WTC11 (cell line): ENCODE data around the gene ANKRA2. TPM values are rescaled to one million over a fixed set of nuclear protein-coding genes. Genes with fewer than 3 reads are reported as not detected.

Experiments
- ATAC-seq: fragments of 200-7000 bp; cut with Tn5 transposase; 2 replicates; pipeline ENCODE4 v1.10.0; 2021; ENCODE audit warnings: mild to moderate bottlenecking, moderate library complexity
- Bru-seq: library from RNA; stranded (reverse); fragments of 400-500 nt; gene quantifications from one replicate; lab custom pipeline; 2021; lab: Mats Ljungman, UMichigan
- CTCF ChIA-PET: fragments of 300-600 bp; sonication (Branson Sonifier 250); formaldehyde crosslinking; loops from one replicate; lab custom pipeline; 2021; ENCODE audit warnings: antibody characterized with exemption; lab: Charles Lee
- POLR2A ChIA-PET: fragments of 350-600 bp; sonication (Branson Sonifier 250); formaldehyde crosslinking; loops from one replicate; lab custom pipeline; 2021; ENCODE audit warnings: antibody characterized with exemption; lab: Charles Lee
- DNase-seq: peaks from one replicate; pipeline ENCODE4 v3.0.0; 2021; ENCODE audit warnings: low spot score
- H3K27ac Mint-ChIP-seq: 2 replicates; pipeline ENCODE4 v1.8.0; 2021; ENCODE audit warnings: mixed read lengths
- H3K27me3 Mint-ChIP-seq: 2 replicates; pipeline ENCODE4 v1.8.0; 2021; ENCODE audit warnings: low read depth, mild to moderate bottlenecking, moderate library complexity, mixed read lengths
- H3K36me3 Mint-ChIP-seq: 2 replicates; pipeline ENCODE4 v1.8.0; 2021; ENCODE audit warnings: mixed read lengths
- H3K4me1 Mint-ChIP-seq: 2 replicates; pipeline ENCODE4 v1.8.0; 2022; ENCODE audit warnings: mixed read lengths
- H3K4me3 Mint-ChIP-seq: 2 replicates; pipeline ENCODE4 v1.8.0; 2021; ENCODE audit warnings: mild to moderate bottlenecking, moderate library complexity, mixed read lengths
- H3K9me3 Mint-ChIP-seq: 2 replicates; pipeline ENCODE4 v1.8.0; 2021; ENCODE audit warnings: mixed read lengths
- ATF1 ChIP-seq: sonication (generic); formaldehyde crosslinking; IDR thresholded peaks from 2 replicates; pipeline ENCODE4 v1.8.1; 2023; ENCODE audit warnings: mild to moderate bottlenecking, moderate library complexity, missing genetic modification reagents
- CREM ChIP-seq: sonication (generic); formaldehyde crosslinking; IDR thresholded peaks from 2 replicates; pipeline ENCODE4 v1.8.1; 2022; ENCODE audit warnings: mild to moderate bottlenecking, missing genetic modification reagents, moderate library complexity
- ETV6 ChIP-seq: sonication (generic); formaldehyde crosslinking; IDR thresholded peaks from 2 replicates; pipeline ENCODE4 v1.8.1; 2022; ENCODE audit warnings: mild to moderate bottlenecking, missing genetic modification reagents
- FOXK1 ChIP-seq: sonication (generic); formaldehyde crosslinking; IDR thresholded peaks from 2 replicates; pipeline ENCODE4 v1.8.0; 2022; ENCODE audit warnings: mild to moderate bottlenecking, moderate library complexity, missing genetic modification reagents
- FOXP1 ChIP-seq: sonication (generic); formaldehyde crosslinking; IDR thresholded peaks from 2 replicates; pipeline ENCODE4 v1.8.0; 2022; ENCODE audit warnings: missing genetic modification reagents, mild to moderate bottlenecking, moderate library complexity, borderline replicate concordance
- GABPB1 ChIP-seq: sonication (generic); formaldehyde crosslinking; IDR thresholded peaks from 2 replicates; pipeline ENCODE4 v1.8.1; 2023; ENCODE audit warnings: mild to moderate bottlenecking, missing genetic modification reagents
- HMGXB4 ChIP-seq: sonication (generic); formaldehyde crosslinking; IDR thresholded peaks from 2 replicates; pipeline ENCODE4 v1.8.1; 2023; ENCODE audit warnings: mild to moderate bottlenecking, moderate library complexity, missing genetic modification reagents
- MYBL2 ChIP-seq: sonication (generic); formaldehyde crosslinking; IDR thresholded peaks from 2 replicates; pipeline ENCODE4 v1.8.1; 2023; ENCODE audit warnings: mild to moderate bottlenecking, moderate library complexity, missing genetic modification reagents
- NFE2L1 ChIP-seq: sonication (generic); formaldehyde crosslinking; IDR thresholded peaks from 2 replicates; pipeline ENCODE4 v1.8.1; 2023; ENCODE audit warnings: missing genetic modification reagents
- NR1H2 ChIP-seq: sonication (generic); formaldehyde crosslinking; IDR thresholded peaks from 2 replicates; pipeline ENCODE4 v1.9.0; 2021; ENCODE audit warnings: mild to moderate bottlenecking, moderate library complexity, missing genetic modification reagents
- RELA ChIP-seq: sonication (generic); formaldehyde crosslinking; IDR thresholded peaks from 2 replicates; pipeline ENCODE4 v1.8.1; 2022; ENCODE audit warnings: missing genetic modification reagents, mild to moderate bottlenecking, borderline replicate concordance
- SP1 ChIP-seq: sonication (generic); formaldehyde crosslinking; conservative IDR thresholded peaks from 2 replicates; pipeline ENCODE4 v1.8.1; 2022; ENCODE audit warnings: missing genetic modification reagents
- TP53 ChIP-seq: sonication (generic); formaldehyde crosslinking; IDR thresholded peaks from 2 replicates; pipeline ENCODE4 v1.8.1; 2023; ENCODE audit warnings: mild to moderate bottlenecking, missing genetic modification reagents
- USF1 ChIP-seq: sonication (generic); formaldehyde crosslinking; IDR thresholded peaks from 2 replicates; pipeline ENCODE4 v1.8.0; 2022; ENCODE audit warnings: mild to moderate bottlenecking, missing genetic modification reagents
- USF2 ChIP-seq: sonication (generic); formaldehyde crosslinking; IDR thresholded peaks from 2 replicates; pipeline ENCODE4 v1.8.1; 2023; ENCODE audit warnings: mild to moderate bottlenecking, missing genetic modification reagents, moderate library complexity
- ZNF232 ChIP-seq: sonication (generic); formaldehyde crosslinking; IDR thresholded peaks from 2 replicates; pipeline ENCODE4 v1.8.0; 2022; ENCODE audit warnings: mild to moderate bottlenecking, missing genetic modification reagents
- ZNF317 ChIP-seq: sonication (generic); formaldehyde crosslinking; IDR thresholded peaks from 2 replicates; pipeline ENCODE4 v1.8.1; 2023; ENCODE audit warnings: low read depth, mild to moderate bottlenecking, moderate library complexity, missing genetic modification reagents, borderline replicate concordance
- ZNF416 ChIP-seq: fragments of 250-450 bp; sonication (Bioruptor Pico); IDR thresholded peaks from 2 replicates; pipeline ENCODE4 v1.9.0; 2021; ENCODE audit warnings: mild to moderate bottlenecking, inconsistent platforms
- long read RNA-seq, 3 experiments: library from RNA in 1 of 3; library from capped mRNA in 1 of 3; library from polyadenylated mRNA in 1 of 3; unstranded in 2 of 3; stranded (forward) in 1 of 3; transcript quantifications; one replicate each; pipeline ENCODE4 v2.0.0, GENCODE V29; 2021
- total RNA-seq: library from RNA; stranded (reverse); gene quantifications from 3 replicates; pipeline ENCODE4 v1.2.3, GENCODE V29; 2021
- TF ChIP-seq, protein P1 (sequence below): sonication (generic); formaldehyde crosslinking; IDR thresholded peaks from 2 replicates; pipeline ENCODE4 v1.8.0; 2022; ENCODE audit warnings: mild to moderate bottlenecking, missing genetic modification reagents
- TF ChIP-seq, protein P2 (sequence below): sonication (generic); formaldehyde crosslinking; IDR thresholded peaks from 2 replicates; pipeline ENCODE4 v1.8.0; 2022; ENCODE audit warnings: missing genetic modification reagents
- TF ChIP-seq, protein P3 (sequence below): sonication (generic); formaldehyde crosslinking; IDR thresholded peaks from 2 replicates; pipeline ENCODE4 v1.8.0; 2023; ENCODE audit warnings: missing genetic modification reagents, mild to moderate bottlenecking, borderline replicate concordance

ANKRA2 gene
- total RNA-seq (14.3 to 17.7 TPM (median 14.5 TPM) in 3 replicates), Bru-seq, nascent RNA (percentile 77 among the genes with signal in this experiment)
- long read RNA-seq, experiment 1, transcript ANKRA2-201 (9 exons, 2,063 nt), result major isoform, 45 of 62 reads
- long read RNA-seq, experiment 1, partial matches to known transcripts, result 0 of 62 reads
- long read RNA-seq, experiment 1, other reads (novel, unspliced or antisense), result 15 of 62 reads
- long read RNA-seq, experiment 2, transcript ANKRA2-201 (9 exons, 2,063 nt), result major isoform, 9 of 13 reads
- long read RNA-seq, experiment 2, partial matches to known transcripts, result 1 of 13 reads
- long read RNA-seq, experiment 2, other reads (novel, unspliced or antisense), result 3 of 13 reads
- long read RNA-seq, experiment 3, transcript ANKRA2-201 (9 exons, 2,063 nt), result major isoform, 20 of 34 reads
- long read RNA-seq, experiment 3, partial matches to known transcripts, result 1 of 34 reads
- long read RNA-seq, experiment 3, other reads (novel, unspliced or antisense), result 8 of 34 reads

DNA sequence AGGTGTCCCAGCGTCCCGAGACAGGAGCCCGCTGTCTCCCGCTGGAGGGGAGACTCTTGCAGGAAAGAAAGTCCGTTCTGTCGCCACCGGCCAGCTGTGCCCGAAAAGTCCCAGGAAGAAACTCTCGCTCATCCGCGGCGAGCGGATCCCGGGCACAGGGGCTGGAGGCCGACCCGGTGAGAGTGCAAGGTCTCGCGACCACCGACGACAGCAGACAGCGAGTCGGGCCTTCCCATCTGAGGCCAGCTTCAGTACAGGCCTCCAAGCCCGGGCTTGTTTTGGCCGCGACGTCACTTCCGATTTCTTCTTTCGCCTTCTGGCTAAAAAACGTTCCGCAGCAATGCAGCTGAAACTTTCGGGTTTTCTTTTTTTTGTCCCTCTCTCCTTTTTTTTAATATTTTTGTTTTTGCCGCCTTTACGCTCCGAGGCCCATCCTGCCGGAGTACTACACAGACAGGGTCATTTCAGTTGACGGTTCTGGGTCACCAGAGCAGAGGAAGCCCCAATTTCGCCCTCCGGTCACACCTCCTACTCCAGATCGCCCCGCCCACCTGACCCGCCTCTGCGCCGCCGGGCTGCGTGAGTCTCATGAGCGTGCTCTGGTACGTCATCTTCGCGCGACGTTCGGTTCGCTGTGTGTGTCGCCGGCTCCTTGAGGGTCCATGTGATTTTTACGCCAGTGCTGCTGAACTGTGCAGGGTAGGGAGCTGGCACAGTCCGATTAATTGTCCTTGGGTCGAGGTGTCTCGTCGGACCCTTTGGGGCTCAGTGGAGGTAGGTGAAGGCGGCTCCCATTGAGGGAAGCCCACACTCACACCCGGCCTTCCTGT is at the start of gene ANKRA2, which contains the start of gene UTP15:
Gene ANKRA2 (minus strand): TSS at position 501 of the 830 bp plus-strand sequence. CDS start 2,758 bp downstream, outside the sequence.
Gene UTP15 (plus strand): TSS at position 605 of the 830 bp plus-strand sequence. CDS start 1,602 bp downstream, outside the sequence.
- Mint-ChIP-seq H3K9me3 (no peaks in the 10 kb centered on the region), H3K4me3 (peak within 1 kb of the TSS; percentile 88), H3K4me1 (peaks cover 14% of the 10 kb centered on the region), H3K27me3 (no peaks in the 10 kb centered on the region), H3K36me3 (peaks cover 18% of the 10 kb centered on the region), H3K27ac (peak within 1 kb of the TSS; percentile 99)
- ATAC-seq, result peak; percentile 95
- ChIA-PET POLR2A (interaction anchor here (0.5 kb wide), 1 partner anchor 319 kb away, joined by 3 read pairs; no protein-coding TSS in a partner anchor), CTCF (interaction anchor here (0.8 to 1.5 kb wide), 4 partner anchors 10 to 78 kb away, joined by 3 to 7 read pairs (median 4); no protein-coding TSS in a partner anchor)
- DNase-seq, result peak; percentile 99
- TF ChIP-seq NR1H2 (CRISPR knock-in tag) (no peak), TP53 (peak; percentile 35; the same call in 1 of the 2 replicates), CREM (CRISPR knock-in tag) (peak; percentile 97), ZNF317 (CRISPR knock-in tag) (no peak), USF1 (peak; percentile 86), FOXK1 (CRISPR knock-in tag) (peak; percentile 94), ETV6 (CRISPR knock-in tag) (0 out of 2 replicates have a peak, but pooled peaks have one; percentile 17), USF2 (peak; percentile 87), NFE2L1 (CRISPR knock-in tag) (peak; percentile 48; the same call in 1 of the 2 replicates), HMGXB4 (CRISPR knock-in tag) (0 out of 2 replicates have a peak, but pooled peaks have one; percentile 34), ZNF232 (CRISPR knock-in tag) (peak; percentile 77; the same call in 1 of the 2 replicates), RELA (no peak), ATF1 (CRISPR knock-in tag) (0 out of 2 replicates have a peak, but pooled peaks have one; percentile 11), MYBL2 (peak; percentile 29; the same call in 1 of the 2 replicates), ZNF416 (CRISPR knock-in tag) (no peak), SP1 (CRISPR knock-in tag) (peak; percentile 96), GABPB1 (CRISPR knock-in tag) (0 out of 2 replicates have a peak, but pooled peaks have one; percentile 9), FOXP1 (peak; percentile 10; the same call in 1 of the 2 replicates)
- TF ChIP-seq, protein P1, sequence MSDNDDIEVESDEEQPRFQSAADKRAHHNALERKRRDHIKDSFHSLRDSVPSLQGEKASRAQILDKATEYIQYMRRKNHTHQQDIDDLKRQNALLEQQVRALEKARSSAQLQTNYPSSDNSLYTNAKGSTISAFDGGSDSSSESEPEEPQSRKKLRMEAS (CRISPR knock-in tag), result peak; percentile 90
- TF ChIP-seq, protein P2, sequence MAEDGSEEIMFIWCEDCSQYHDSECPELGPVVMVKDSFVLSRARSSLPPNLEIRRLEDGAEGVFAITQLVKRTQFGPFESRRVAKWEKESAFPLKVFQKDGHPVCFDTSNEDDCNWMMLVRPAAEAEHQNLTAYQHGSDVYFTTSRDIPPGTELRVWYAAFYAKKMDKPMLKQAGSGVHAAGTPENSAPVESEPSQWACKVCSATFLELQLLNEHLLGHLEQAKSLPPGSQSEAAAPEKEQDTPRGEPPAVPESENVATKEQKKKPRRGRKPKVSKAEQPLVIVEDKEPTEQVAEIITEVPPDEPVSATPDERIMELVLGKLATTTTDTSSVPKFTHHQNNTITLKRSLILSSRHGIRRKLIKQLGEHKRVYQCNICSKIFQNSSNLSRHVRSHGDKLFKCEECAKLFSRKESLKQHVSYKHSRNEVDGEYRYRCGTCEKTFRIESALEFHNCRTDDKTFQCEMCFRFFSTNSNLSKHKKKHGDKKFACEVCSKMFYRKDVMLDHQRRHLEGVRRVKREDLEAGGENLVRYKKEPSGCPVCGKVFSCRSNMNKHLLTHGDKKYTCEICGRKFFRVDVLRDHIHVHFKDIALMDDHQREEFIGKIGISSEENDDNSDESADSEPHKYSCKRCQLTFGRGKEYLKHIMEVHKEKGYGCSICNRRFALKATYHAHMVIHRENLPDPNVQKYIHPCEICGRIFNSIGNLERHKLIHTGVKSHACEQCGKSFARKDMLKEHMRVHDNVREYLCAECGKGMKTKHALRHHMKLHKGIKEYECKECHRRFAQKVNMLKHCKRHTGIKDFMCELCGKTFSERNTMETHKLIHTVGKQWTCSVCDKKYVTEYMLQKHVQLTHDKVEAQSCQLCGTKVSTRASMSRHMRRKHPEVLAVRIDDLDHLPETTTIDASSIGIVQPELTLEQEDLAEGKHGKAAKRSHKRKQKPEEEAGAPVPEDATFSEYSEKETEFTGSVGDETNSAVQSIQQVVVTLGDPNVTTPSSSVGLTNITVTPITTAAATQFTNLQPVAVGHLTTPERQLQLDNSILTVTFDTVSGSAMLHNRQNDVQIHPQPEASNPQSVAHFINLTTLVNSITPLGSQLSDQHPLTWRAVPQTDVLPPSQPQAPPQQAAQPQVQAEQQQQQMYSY, result no peak
- TF ChIP-seq, protein P3, sequence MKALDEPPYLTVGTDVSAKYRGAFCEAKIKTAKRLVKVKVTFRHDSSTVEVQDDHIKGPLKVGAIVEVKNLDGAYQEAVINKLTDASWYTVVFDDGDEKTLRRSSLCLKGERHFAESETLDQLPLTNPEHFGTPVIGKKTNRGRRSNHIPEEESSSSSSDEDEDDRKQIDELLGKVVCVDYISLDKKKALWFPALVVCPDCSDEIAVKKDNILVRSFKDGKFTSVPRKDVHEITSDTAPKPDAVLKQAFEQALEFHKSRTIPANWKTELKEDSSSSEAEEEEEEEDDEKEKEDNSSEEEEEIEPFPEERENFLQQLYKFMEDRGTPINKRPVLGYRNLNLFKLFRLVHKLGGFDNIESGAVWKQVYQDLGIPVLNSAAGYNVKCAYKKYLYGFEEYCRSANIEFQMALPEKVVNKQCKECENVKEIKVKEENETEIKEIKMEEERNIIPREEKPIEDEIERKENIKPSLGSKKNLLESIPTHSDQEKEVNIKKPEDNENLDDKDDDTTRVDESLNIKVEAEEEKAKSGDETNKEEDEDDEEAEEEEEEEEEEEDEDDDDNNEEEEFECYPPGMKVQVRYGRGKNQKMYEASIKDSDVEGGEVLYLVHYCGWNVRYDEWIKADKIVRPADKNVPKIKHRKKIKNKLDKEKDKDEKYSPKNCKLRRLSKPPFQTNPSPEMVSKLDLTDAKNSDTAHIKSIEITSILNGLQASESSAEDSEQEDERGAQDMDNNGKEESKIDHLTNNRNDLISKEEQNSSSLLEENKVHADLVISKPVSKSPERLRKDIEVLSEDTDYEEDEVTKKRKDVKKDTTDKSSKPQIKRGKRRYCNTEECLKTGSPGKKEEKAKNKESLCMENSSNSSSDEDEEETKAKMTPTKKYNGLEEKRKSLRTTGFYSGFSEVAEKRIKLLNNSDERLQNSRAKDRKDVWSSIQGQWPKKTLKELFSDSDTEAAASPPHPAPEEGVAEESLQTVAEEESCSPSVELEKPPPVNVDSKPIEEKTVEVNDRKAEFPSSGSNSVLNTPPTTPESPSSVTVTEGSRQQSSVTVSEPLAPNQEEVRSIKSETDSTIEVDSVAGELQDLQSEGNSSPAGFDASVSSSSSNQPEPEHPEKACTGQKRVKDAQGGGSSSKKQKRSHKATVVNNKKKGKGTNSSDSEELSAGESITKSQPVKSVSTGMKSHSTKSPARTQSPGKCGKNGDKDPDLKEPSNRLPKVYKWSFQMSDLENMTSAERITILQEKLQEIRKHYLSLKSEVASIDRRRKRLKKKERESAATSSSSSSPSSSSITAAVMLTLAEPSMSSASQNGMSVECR (CRISPR knock-in tag), result 0 out of 2 replicates have a peak, but pooled peaks have one; percentile 75
